HG03280 (cell line): ENCODE results near the gene DISP3.

Experiments
- ATAC-seq: cut with Tn5 transposase; IDR thresholded peaks from one replicate; pipeline ENCODE4 v1.9.1; 2021; ENCODE audit warnings: mild to moderate bottlenecking, moderate library complexity; ENCODE audit not compliant: unreplicated experiment

Gene DISP3

DNA sequence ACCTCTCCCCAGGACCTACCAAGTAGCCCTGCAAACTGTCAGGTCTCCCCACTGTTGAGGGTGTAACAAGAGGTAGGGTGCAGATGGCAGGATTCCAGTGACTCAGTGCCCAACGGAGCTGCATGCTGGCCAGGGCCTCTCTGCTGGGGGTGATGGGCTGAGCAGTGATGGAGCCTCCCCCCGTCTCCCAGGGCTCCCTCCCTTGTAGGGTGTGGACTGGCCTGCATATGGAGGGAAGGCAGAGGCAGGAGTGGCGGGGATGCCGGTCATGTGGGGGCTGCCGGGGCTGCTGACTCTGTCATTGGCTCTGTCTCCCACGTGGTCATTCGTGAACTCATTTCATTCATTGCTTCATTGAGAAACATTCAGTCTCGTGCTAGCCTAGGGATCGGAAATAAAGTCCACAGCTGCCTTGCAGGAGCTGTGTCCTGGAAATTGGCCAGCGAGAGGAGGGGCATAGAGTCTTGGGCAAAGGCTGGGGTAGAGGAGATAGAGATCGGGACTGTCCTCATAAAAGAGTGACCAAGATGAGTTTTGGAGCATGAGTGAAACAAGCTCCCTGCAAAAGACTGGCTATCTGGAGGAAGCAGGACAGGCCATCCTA, 22.9 kb upstream of the DISP3 start:
- ATAC-seq = no peak

- no peak for ATAC-seq
Measured at GRCh38 chr1:11456965-11457364, 22.0 kb upstream of the DISP3 start.

- ATAC-seq = no peak
Measured at GRCh38 chr1:11458811-11459275, 20.1 kb upstream of the DISP3 start.

DNA sequence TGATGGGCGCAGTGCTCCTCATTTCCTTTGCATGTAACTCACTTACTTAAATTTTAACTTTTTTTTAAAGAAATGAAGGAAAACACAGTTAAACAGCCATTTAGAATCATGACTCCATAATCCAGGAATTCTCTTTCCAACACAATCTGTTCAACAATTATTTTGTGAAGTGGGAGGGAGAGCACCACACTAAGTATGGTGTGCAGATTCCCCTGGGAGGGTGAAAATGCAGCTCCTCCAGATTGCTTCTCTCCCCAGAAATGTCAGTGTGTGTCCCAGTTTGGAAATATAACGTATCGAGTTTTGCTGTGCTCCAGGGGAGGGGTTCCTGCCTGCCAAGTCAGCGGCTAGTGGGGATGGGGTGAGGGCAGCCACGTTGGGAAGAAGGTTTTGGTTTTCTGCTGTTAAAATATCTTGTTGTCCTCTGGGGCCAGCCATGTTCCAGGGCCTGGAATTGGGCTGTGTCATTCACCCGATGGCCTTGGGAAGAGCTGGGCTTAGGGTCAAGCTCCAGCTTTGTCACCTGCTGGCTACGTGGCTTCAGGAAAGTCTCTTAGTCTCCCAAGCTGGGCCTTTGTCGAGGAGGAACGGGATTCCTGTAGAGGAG, 17.3 kb upstream of the DISP3 start:
- no peak for ATAC-seq

GRCh38 chr1:11462224-11462923, 16.6 kb upstream of the DISP3 start:
- no peak for ATAC-seq

DNA sequence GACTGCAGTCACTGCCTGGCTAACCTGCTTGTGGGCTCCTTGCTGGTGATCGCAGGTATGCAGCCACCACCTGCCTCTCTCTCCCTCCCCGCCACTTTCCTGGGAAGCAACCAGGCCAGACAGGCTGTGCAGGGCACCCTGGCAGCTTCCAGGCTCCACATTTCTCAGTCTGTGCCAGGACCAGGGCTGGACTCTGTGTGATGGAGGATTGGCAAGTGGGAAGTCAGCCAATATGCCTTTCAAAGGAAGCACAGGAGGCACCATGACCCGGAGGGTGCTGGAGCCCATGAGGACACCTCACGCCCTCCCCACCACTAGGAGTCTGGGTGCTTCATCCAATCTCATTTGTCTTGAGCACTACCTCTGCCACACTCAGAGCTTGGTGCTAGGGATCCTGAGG, 15.8 kb upstream of the DISP3 start:
- no peak for ATAC-seq

DNA sequence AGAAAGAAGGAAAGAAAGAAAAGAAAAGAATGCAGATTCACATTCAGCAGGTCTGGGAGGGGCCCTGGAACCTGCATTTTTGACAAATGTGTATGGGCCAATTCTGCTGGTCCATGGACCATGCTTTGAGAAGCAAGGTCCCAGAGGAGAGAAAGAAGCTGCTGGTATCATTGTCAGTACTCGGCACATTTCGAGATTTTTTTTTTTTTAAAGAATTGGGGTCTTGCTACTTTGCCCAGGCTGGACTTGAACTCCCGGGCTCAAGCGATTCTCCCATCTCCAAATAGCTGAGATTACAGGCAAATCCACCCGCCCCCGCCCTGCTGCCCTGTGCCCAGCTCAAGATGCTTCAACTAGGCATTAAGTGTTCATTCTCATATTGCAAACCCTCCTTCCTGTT, 13.6 kb upstream of the DISP3 start:
- ATAC-seq = no peak

DNA sequence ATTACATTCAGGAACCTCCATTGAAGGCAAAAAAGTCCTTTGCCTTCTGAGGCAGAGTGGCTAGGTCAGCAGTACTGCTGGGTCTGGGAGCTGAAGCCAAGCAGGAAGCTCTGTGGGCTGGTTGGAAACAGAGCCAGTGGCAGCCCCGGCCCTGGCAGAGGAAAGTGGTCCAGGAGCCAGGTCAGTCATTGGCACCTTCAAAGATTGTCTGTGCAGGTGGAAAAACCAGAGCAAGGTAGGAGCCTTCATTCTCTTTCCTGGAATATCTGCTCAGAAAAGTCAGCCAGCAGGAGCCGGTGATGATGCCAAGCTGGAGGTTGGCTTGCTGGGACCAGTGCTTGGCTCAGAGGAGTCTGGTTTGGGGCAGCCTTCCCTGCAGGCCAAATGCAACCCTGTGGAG, 12.5 kb upstream of the DISP3 start:
- no peak for ATAC-seq

DNA sequence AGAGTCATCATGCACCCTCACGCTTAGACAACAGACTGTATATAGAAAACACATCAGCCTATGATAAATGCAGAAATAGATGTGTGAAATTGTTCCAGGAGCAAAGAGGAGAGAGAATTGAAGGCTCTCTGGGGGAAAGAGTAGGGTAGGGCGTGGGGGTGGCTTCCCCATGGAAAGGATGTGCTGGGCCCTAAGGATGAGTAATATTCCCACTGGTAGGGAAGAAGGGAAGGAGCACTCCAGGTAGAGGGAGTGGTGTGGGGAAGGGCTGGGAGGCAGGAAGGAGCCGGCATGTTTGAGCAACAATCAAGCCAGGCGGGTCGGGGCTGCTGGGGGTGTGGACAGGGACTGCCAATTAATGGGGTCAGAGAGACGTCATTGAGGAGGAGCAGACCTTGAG, 10.1 kb upstream of the DISP3 start:
- ATAC-seq = no peak

- ATAC-seq = no peak
Measured at GRCh38 chr1:11470912-11471311, 8.0 kb upstream of the DISP3 start.

DNA sequence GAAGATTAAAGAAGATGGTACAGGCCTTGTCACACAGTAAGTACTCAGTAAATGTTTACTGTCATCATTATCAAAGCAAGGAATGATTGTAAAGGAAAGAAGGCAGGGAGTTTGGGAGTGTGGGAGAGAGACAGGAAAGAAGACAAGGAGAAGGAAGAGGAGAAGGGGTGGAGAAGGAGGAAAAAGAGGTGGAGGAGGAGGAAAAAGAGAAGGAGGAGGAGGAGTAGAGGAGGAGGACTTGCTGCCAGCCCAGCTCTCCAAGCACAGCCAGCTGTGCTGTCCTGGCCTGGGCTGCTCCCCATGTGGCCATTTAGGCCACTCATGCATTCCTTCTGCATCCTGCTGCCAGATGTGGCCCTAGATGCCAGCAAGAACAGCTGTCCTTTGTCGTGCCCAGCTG, 7.5 kb upstream of the DISP3 start:
- no peak for ATAC-seq

DNA sequence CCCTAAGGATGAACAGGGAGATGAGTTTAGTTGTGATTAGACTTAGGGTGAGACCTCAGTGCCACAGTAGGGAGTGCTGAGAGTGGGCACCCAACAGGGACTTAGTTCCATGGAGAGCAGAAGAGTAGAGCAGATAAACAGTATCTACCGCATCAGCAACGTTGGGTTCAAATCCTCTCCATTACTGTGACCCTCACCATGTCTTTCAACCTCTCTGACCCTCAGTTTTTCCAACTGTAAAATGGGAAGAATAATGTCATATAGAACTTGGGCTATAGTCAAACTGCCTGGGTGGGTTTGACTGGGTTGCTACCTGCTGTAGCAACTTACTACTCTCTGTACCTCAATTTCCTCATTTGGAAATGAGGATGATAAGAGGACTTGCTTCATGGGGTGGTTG, 6.7 kb upstream of the DISP3 start:
- ATAC-seq = no peak

DNA sequence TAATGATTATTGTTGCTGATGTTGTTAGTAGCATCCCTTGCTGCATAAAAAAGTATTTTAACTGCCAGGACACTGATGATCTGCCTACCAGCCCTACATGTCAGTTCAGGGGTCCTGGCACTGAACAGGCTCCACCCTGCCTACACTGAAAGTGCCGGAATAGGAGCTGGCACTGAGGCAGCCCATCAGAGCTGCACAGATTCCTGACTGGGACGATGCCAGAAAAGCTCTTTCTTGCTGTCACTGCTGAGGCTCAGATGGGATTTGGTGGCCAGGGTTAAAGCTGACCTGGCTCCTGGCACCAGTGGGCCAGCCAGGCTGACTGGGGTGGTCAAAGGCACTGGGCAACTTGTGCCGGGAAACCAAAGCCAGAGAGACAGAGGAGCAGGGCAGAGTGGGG, 6.2 kb upstream of the DISP3 start:
- no peak for ATAC-seq

DNA sequence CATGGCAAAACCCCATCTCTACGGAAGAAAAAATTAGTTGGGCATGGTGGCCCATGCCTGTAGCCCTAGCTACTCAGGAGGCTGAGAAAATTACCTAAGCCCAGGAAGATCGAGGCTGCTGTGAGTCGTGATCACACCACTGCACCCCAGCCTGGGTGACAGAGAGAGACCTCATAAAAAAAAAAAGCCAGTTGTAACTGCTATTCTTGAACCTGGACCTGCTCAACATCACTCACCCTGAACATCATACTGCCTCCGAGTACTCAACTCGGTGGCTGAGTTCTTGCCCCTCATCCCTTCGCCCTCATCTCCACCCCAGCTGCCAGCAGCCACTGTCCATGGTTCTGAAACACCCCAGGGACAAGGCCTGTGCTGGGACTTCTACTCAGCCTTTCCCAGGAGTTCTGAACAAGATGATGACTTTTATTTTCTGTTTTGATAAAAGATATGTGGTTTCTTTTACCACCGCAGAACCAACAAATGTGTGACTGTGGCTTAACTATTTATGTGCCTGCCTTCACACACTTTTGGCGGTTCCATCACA, 5.4 kb upstream of the DISP3 start:
- ATAC-seq = no peak

DNA sequence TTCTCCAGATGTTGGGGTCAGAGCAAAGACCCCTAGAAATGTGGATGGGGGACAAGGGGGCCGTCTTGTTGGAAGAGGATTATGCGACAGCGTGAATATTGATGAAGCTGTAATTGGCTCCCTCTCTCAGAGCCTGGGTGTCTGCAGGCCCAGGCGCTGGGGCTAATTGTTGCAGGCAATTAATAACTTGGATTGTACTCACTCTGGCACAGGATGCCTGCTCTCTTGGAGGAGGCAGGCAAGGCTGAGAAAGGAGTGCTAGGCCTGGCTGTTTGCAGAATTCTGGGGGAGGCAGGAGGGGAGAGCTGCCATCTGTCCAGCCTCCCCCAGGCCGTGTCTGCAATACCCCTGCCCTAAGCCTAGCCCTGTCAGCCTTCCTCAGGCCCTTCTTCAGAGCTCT, 4.1 kb upstream of the DISP3 start:
- ATAC-seq = no peak

DNA sequence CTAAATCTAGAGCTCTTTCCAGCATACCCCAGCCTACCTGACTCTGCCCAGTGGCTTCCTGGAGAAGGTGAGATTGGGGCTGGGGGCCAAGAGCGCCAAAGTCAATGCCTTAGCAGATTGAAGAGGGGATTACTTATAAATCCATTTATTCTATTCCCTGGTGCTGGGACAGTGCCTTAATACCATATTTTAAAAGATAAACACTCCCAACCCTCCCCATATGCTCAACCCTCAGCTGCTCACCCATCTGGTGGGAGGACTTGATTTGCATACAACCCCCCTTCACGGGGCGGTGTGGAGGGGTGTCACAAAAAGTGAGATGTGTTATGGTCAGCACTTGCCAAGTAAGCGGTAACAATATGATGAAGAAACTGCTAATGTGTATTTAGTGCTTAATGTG, 3.2 kb upstream of the DISP3 start:
- ATAC-seq = no peak

- no peak for ATAC-seq
Measured at GRCh38 chr1:11479375-11479979, 522 bp downstream of the DISP3 start.

DNA sequence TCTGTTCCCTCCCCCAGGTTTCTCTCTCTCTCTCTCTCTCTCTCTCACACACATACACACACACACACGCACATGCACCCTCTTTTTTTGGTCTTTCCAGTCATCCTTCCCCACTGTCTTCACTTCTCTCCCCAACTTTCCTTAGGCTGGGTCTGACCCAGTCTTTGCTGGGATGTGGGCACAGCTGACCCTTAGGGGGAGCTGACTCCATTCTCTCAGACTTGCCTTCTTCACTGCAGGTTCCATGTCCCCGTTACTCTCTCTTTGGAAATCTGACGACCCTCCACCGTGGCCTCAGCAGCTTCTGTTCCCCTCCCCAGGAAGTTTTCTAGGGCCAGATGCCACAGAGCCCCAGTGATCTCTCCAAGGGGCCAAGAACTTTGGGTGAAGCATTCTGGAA, 2.1 kb downstream of the DISP3 start:
- no peak for ATAC-seq

DNA sequence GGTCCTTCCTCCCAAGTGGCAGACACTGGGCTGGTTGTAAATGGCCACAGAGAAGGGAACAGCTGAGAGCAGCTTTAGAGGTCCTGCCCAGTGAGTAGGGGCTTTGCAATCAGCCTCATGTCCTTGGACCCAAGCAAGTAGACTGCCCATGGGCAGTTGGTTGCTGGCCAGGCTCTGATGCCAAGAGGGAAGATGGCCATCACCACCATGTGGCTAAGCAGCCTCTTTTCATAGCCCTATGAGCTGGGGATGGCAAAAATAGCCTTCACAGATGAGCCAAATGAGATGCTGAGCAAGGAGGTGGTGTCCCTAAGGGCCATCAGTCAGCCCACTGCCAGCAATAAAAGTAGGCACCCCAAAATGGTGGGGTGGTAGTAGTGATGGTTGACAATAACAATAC, 3.2 kb downstream of the DISP3 start:
- ATAC-seq = no peak

DNA sequence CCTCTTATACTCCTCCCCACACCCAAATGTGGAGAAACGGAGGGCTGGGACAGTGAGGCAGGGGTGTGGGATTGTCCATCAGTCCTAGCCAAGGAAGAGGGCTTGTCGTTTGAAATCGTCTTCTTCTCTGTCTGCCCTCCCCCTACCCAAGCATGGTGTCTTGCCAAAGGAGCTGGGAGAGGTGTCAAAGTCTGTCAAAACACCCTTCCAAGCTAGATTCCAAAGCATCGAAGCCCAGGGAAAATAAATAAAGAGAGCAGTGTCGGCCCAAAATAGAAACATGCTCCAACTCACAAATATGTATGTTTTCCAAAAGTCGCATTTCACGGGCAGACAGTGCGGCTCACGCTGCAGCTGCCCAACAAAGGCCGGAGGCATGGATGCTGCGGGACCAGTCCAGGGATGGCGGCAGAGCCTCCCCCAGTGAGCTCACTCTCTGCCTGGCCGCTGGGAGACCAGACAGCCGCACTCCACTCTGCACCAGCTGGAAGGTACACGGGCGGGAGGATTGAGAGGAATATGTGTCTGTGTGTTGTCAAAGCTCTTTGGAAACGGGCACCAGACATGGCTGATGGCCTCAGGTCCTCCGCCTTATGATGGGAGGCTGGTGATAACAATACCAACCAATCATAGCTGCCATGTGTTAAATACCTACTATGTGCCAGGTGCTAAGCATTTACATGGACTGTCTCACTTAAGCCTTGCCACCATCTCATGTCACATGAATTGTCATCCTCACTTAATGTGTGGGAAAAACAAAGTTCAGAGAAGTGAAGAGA, 3.9 kb downstream of the DISP3 start:
- no peak for ATAC-seq
